ENCODE results near the gene ARMCX4. TPM values are rescaled to one million over a fixed set of nuclear protein-coding genes. Genes with fewer than 3 reads are reported as not detected.

Gene ARMCX4
- total and polyA plus RNA-seq, 2 of the 8 experiments (the other 6 are each of a cell fraction or from before 2014, with no cell fraction given): 3.7 to 14.5 TPM

GRCh38 chrX:101485212-101485949, at the start of gene ARMCX4 (continued):
- TF ChIP-seq SRF (IDR thresholded peaks at IDR 0.05; ENCODE audit: low read depth, low read length) (no peak), BCL11A (IDR thresholded peaks at IDR 0.05; ENCODE audit: low read depth in 2 of 2, low read length in 2 of 2) (no peak), CREB1 (IDR thresholded peaks at IDR 0.05) (peak; percentile 83), PHF8 (conservative IDR thresholded peaks at IDR 0.05; ENCODE audit: low read depth, low read length) (peak; percentile 70; the same call in 1 of the 2 replicates), HDAC6 (IDR thresholded peaks at IDR 0.05; ENCODE audit: low read depth, low read length) (no peak), RAD21 (IDR thresholded peaks at IDR 0.05 in 1 of 2, conservative IDR thresholded peaks at IDR 0.05 in 1 of 2; ENCODE audit: low read depth in 2 of 2, low read length in 2 of 2) (no peak), GABPA (IDR thresholded peaks at IDR 0.05; ENCODE audit: borderline replicate concordance, insufficient read depth, low read length) (no peak), RNF2 (IDR thresholded peaks at IDR 0.05; ENCODE audit: borderline replicate concordance, low read depth, low read length, missing control alignments, poor library complexity, severe bottlenecking) (no peak), E2F6 (IDR thresholded peaks at IDR 0.05) (peak; percentile 26; the same call in 1 of the 2 replicates), SIRT6 (IDR thresholded peaks at IDR 0.05; ENCODE audit: low read length) (no peak), ZNF274 (IDR thresholded peaks at IDR 0.05; ENCODE audit: borderline replicate concordance, extremely low read depth, low read length) (no peak), KDM1A (IDR thresholded peaks at IDR 0.05; ENCODE audit: borderline replicate concordance, low read length) (no peak), SIX5 (IDR thresholded peaks at IDR 0.05; ENCODE audit: low read depth, low read length) (no peak), NANOG (IDR thresholded peaks at IDR 0.05; ENCODE audit: insufficient read depth, low read depth, low read length, poor library complexity, severe bottlenecking) (no peak), EGR1 (IDR thresholded peaks at IDR 0.05; ENCODE audit: borderline replicate concordance, low read depth, low read length) (no peak), MAX (IDR thresholded peaks at IDR 0.05) (peak; percentile 65), ATF3 (IDR thresholded peaks at IDR 0.05; ENCODE audit: insufficient read depth, low read depth, low read length) (no peak), USF2 (IDR thresholded peaks at IDR 0.05; ENCODE audit: low read length) (peak; percentile 78), SP1 (IDR thresholded peaks at IDR 0.05; ENCODE audit: low read depth, low read length) (no peak), TAF1 (IDR thresholded peaks at IDR 0.05; ENCODE audit: low read depth, low read length) (peak; percentile 73), KDM4A (IDR thresholded peaks at IDR 0.05; ENCODE audit: low read depth, low read length, severe bottlenecking) (peak; percentile 22)

Measured in H1 (cell line).